Ovary (tissue), 9 donors: ENCODE results near the gene TRPV4. TPM values are rescaled to one million over a fixed set of nuclear protein-coding genes. Genes with fewer than 3 reads are reported as not detected.

ENCODE experiments used
- DNase-seq, 5 donors: peaks; one replicate each; pipeline ENCODE4 v3.0.0-alpha.2; 2019 to 2020
- H3K27ac ChIP-seq, 2 donors: fragments of 200-600 bp; one replicate each; pipeline versions ENCODE4 v1.5.1 to v1.8.0; 2019 to 2022
- H3K27me3 ChIP-seq: fragments of 200-600 bp; one replicate; pipeline ENCODE4 v1.8.0; 2022
- H3K36me3 ChIP-seq: fragments of 200-600 bp; sonication (generic); one replicate; pipeline ENCODE4 v1.5.1; 2019
- H3K4me1 ChIP-seq: one replicate; pipeline ENCODE4 v1.8.1; 2013; ENCODE audit warnings: mild to moderate bottlenecking, moderate library complexity; ENCODE audit not compliant: insufficient read depth
- H3K4me3 ChIP-seq: fragments of 200-600 bp; sonication (generic); one replicate; pipeline ENCODE4 v1.5.1; 2017
- H3K9me3 ChIP-seq, 2 donors: fragments of 200-600 bp in 1 of 2; sonication (generic) in 1 of 2; one replicate each; pipeline versions ENCODE4 v1.5.1 to v1.8.1; 2013 to 2019; ENCODE audit warnings: mild to moderate bottlenecking in 1 of 2, moderate library complexity in 1 of 2
- CTCF ChIP-seq, 3 donors: fragments of 450-650 bp in 2 of 3; fragments of 200-600 bp in 1 of 3; IDR thresholded peaks; one replicate each; pipeline versions ENCODE4 v1.5.1 to v1.8.0; 2016 to 2022; ENCODE audit warnings: antibody characterized with exemption in 3 of 3, mild to moderate bottlenecking in 1 of 3
- EP300 ChIP-seq: sonication (generic); formaldehyde crosslinking; IDR thresholded peaks from one replicate; pipeline ENCODE4 v1.6.1; 2017; ENCODE audit warnings: antibody characterized with exemption
- POLR2A ChIP-seq: fragments of 450-650 bp; IDR thresholded peaks from one replicate; pipeline ENCODE4 v1.6.1; 2017; ENCODE audit warnings: antibody characterized with exemption, mild to moderate bottlenecking, moderate library complexity
- WGBS, 3 donors: extraction: QIAGEN DNeasy Blood & Tissue Kit in 1 of 3; methylation state at CpG; one replicate each; pipeline versions ENCODE4 v1.1.5 to v1.1.7; 2013 to 2017; 5-methylcytosine and 5-hydroxymethylcytosine counted together
- intact Hi-C, 4 donors: fragments of 100-400 bp; cut with DNase I; formaldehyde crosslinking; loops; one replicate each; pipeline versions ENCODE4 v1.11.0 to v1.15.1; 2022 to 2023
- microRNA-seq, 3 donors: library from miRNA; unstranded; fragments of <30 nt; microRNA quantifications; one replicate each; pipeline versions ENCODE4 to v1.2.0, GENCODE V29; 2019 to 2020
- polyA plus RNA-seq, 2 donors: library from polyadenylated mRNA; stranded (reverse); fragments of 200-250 nt in 1 of 2; fragments of 350-450 nt in 1 of 2; fragmentation: Illumina TruSeq in 1 of 2; extraction: RNeasy Lipid Tissue Mini Kit (QIAGEN cat#74804) in 1 of 2; gene quantifications; one replicate each; pipeline ENCODE4 v1.2.3, GENCODE V29; 2013 to 2014
- small RNA-seq: library from RNA; depleted of rRNA; stranded (forward); fragments of <200 nt; gene quantifications from one replicate; pipeline ENCODE3, GENCODE V24; 2016
- total RNA-seq, 7 donors: library from RNA; depleted of rRNA in 2 of 7; stranded (reverse); fragments of >200 nt in 2 of 7; fragmentation: NEBNext Ultra II Directional in 3 of 7; extraction: Animal tissue kit (Norgen Biotek cat#: 25700) in 3 of 7; gene quantifications; one replicate each; pipeline versions ENCODE4 v1.1.0 to v1.2.4, GENCODE V29; 2016 to 2023
- donor health status: DM: no; HTN: no; CAD: no; lungs with moderate emphysema.
- donor health status: DM: no; HTN: no; CAD: no.
- donor health status: Bipolar disorder and iron deficiency.
- donor health status: DM: yes; HTN: yes; CAD: no.
- donor health status: DM: no; HTN: no; CAD: no.
- donor health status: DM: yes; HTN: yes; CAD: no.

TRPV4 gene
- total and polyA plus RNA-seq, 9 donors, result 0.12 to 2.4 (median 0.49) TPM; not detected in 1

- peak; percentile 21 to 49 (median 37) for DNase-seq
- Histone ChIP-seq H3K4me3 (no peak overlapping the region), H3K36me3 (no peaks in the 10 kb centered on the region), H3K27me3 (no peaks in the 10 kb centered on the region), H3K9me3 (no peaks in the 10 kb centered on the region), H3K27ac (no peak overlapping the region), H3K4me1 (peaks cover 2% of the 10 kb centered on the region)
- intact Hi-C loops, result no loop called here
- WGBS, 3 donors, result 27 to 32% (median 31%) methylated on average over 22 of the region's 22 CpGs
- TF ChIP-seq EP300, result no peak
- no peak for TF ChIP-seq POLR2A
- no peak for TF ChIP-seq CTCF (IDR thresholded peaks at IDR 0.05)
Observed at GRCh38 chr12:109734219-109735000, 98.8 kb downstream of the TRPV4 start.

Small RNA genes within 50 kb of the gene (microRNA-seq; reads per million reads assigned to microRNA genes)
- 0 reads per million in 3 donors for gene MIR4497

Small RNA genes within 50 kb of the gene (small RNA-seq; reads per million reads assigned to genes)
- gene MIR4497 (not detected), gene RN7SL441P (not detected)

Other genes starting within 250 kb of the TRPV4 start
- 10 to 100 TPM in 5 of 7 donors, 1 to 10 TPM in 2; 7.2 to 28.4 (median 15.3) TPM for gene FAM222A, start 119.6 kb downstream of the TRPV4 start, total RNA-seq
- 10 to 100 TPM in 1 of 2 donors, 1 to 10 TPM in 1; 4.8 to 11.5 TPM for gene FAM222A, start 119.6 kb downstream of the TRPV4 start, polyA plus RNA-seq
- 10 to 100 TPM; 15.5 to 36.7 (median 26.3) TPM for gene GLTP, start 47.1 kb upstream of the TRPV4 start, total RNA-seq
- 10 to 100 TPM; 17.2 to 37.2 TPM for gene GLTP, start 47.1 kb upstream of the TRPV4 start, polyA plus RNA-seq
- gene TCHP, start 66.9 kb upstream of the TRPV4 start, total RNA-seq, result 10 to 100 TPM; 14.8 to 21.6 (median 19.9) TPM
- 10 to 100 TPM; 11.2 to 15.2 TPM for gene TCHP, start 66.9 kb upstream of the TRPV4 start, polyA plus RNA-seq
- 10 to 100 TPM; 26.4 to 58.8 (median 43.7) TPM for gene GIT2, start 163.0 kb upstream of the TRPV4 start, total RNA-seq
- gene GIT2, start 163.0 kb upstream of the TRPV4 start, polyA plus RNA-seq, result 10 to 100 TPM; 17.4 to 54.1 TPM
- gene ANKRD13A, start 166.0 kb upstream of the TRPV4 start, total RNA-seq, result 10 to 100 TPM; 29.5 to 45.0 (median 35.2) TPM
- 10 to 100 TPM; 18.3 to 53.4 TPM for gene ANKRD13A, start 166.0 kb upstream of the TRPV4 start, polyA plus RNA-seq
- gene C12orf76, start 215.1 kb upstream of the TRPV4 start, total RNA-seq, result 10 to 100 TPM; 11.6 to 24.9 (median 15.3) TPM
- gene C12orf76, start 215.1 kb upstream of the TRPV4 start, polyA plus RNA-seq, result 10 to 100 TPM; 17.8 to 20.5 TPM